K562 (cell line): ENCODE measurements around the gene CAST. TPM values are rescaled to one million over a fixed set of nuclear protein-coding genes. Genes with fewer than 3 reads are reported as not detected.

Experiments
- ATAC-seq: fragments of 200-7000 bp; cut with Tn5 transposase; 3 replicates; pipeline ENCODE4 v1.9.1; 2020; ENCODE audit warnings: moderate library complexity
- BruUV-seq: library from RNA; stranded (reverse); fragments of 400-500 nt; replicated peaks from 2 replicates; lab custom pipeline; 2021; lab: Mats Ljungman, UMichigan
- CTCF ChIA-PET: fragments of 300-600 bp; formaldehyde crosslinking; extraction: SDS; loops from one replicate; lab custom pipeline; 2021; ENCODE audit warnings: low intra/inter-chr PET ratio; lab: Yijun Ruan, JAX
- POLR2A ChIA-PET: fragments of 300-600, 350-650 bp; sonication (Branson Sonifier 250); formaldehyde crosslinking; extraction: SDS; loops from one replicate; lab custom pipeline; 2021; ENCODE audit warnings: antibody characterized with exemption, inconsistent platforms; lab: Yijun Ruan, JAX
- DNase-seq, 4 experiments: peaks; one replicate each; pipeline versions ENCODE4 v3.0.0 to v3.0.0-alpha.2; 2011 to 2018; ENCODE audit warnings: low spot score in 3 of 4, mixed read lengths in 3 of 4; ENCODE audit errors: extremely low read depth in 1 of 4
- FAIRE-seq: peaks from 2 replicates; lab custom pipeline; 2011; peaks lifted over from hg19 to GRCh38; lab: Jason Lieb, UNC
- H2AFZ ChIP-seq: 2 replicates; pipeline ENCODE4 v1.6.0; 2011; ENCODE audit warnings: low read depth, low read length, control low read depth, inconsistent platforms
- H3K27ac ChIP-seq: fragments of 200-600 bp; 3 replicates; pipeline ENCODE4 v1.8.0; 2011; ENCODE audit warnings: low read depth, mild to moderate bottlenecking, control low read depth, inconsistent platforms, low read length, moderate library complexity, mixed read lengths; ENCODE audit errors: extremely low read depth
- H3K27me3 ChIP-seq, 2 experiments: fragments of 300-600 bp in 1 of 2; 2 replicates in 1 of 2; 3 replicates in 1 of 2; pipeline versions ENCODE4 v1.6.0 to v1.8.0; 2011; ENCODE audit warnings: inconsistent platforms in 2 of 2, low read length in 2 of 2, mild to moderate bottlenecking in 1 of 2, mixed read lengths in 1 of 2, moderate library complexity in 1 of 2; ENCODE audit not compliant: control insufficient read depth in 2 of 2, insufficient read depth in 2 of 2
- H3K36me3 ChIP-seq: fragments of 300-600 bp; 3 replicates; pipeline ENCODE4 v1.8.0; 2011; ENCODE audit warnings: mild to moderate bottlenecking, low read length, inconsistent platforms; ENCODE audit not compliant: control insufficient read depth, insufficient read depth
- H3K4me1 ChIP-seq, 2 experiments: fragments of 200-600 bp in 1 of 2; replicated peaks in 1 of 2; 2 replicates in 1 of 2; 3 replicates in 1 of 2; pipeline versions ENCODE4 v1.5.1 to v1.8.0; 2011; ENCODE audit warnings: inconsistent platforms in 2 of 2, low read length in 2 of 2, mild to moderate bottlenecking in 1 of 2, mixed read lengths in 1 of 2, moderate library complexity in 1 of 2; ENCODE audit not compliant: control insufficient read depth in 2 of 2, insufficient read depth in 2 of 2
- H3K4me2 ChIP-seq: 2 replicates; pipeline ENCODE4 v1.6.1; 2011; ENCODE audit warnings: low read length, control low read depth, inconsistent platforms, mixed read lengths; ENCODE audit not compliant: insufficient read depth
- H3K4me3 ChIP-seq: fragments of 200-600 bp; sonication (generic), shearing (Covaris generic); 2 replicates; pipeline ENCODE4 v1.5.1; 2016; ENCODE audit warnings: control low read depth, inconsistent platforms
- H3K79me2 ChIP-seq: fragments of 200-600 bp; 3 replicates; pipeline ENCODE4 v1.8.0; 2011; ENCODE audit warnings: low read length, inconsistent platforms; ENCODE audit not compliant: control insufficient read depth, insufficient read depth
- H3K9ac ChIP-seq, 2 experiments: 2 replicates each; pipeline versions ENCODE4 v1.6.0 to v1.6.1; 2011; ENCODE audit warnings: low read depth in 2 of 2, low read length in 2 of 2, control low read depth in 1 of 2, inconsistent platforms in 1 of 2, mild to moderate bottlenecking in 1 of 2, mixed read lengths in 1 of 2; ENCODE audit not compliant: insufficient read depth in 1 of 2
- H3K9me1 ChIP-seq: one replicate; pipeline ENCODE4 v1.6.0; 2011; ENCODE audit warnings: inconsistent platforms, mild to moderate bottlenecking, low read length, moderate library complexity; ENCODE audit not compliant: control insufficient read depth, insufficient read depth
- H3K9me3 ChIP-seq: replicated peaks from 2 replicates; pipeline ENCODE4 v1.5.1; 2011; ENCODE audit warnings: low read depth, low read length, inconsistent platforms; ENCODE audit not compliant: control insufficient read depth, insufficient read depth
- H4K20me1 ChIP-seq: replicated peaks from 2 replicates; pipeline ENCODE4 v1.6.1; 2011; ENCODE audit warnings: low read length, inconsistent platforms, mixed read lengths; ENCODE audit not compliant: control insufficient read depth, insufficient read depth
- ATF1 ChIP-seq, 2 experiments: fragments of 450-650 bp in 1 of 2; IDR thresholded peaks; 2 replicates each; pipeline ENCODE4 v1.6.1; 2016; ENCODE audit warnings: missing compliant biosample characterization in 1 of 2, missing genetic modification characterization in 1 of 2
- BACH1 ChIP-seq: fragments of 200-800 bp; sonication (Bioruptor generic); IDR thresholded peaks from 2 replicates; pipeline ENCODE4 v1.6.1; 2016; ENCODE audit warnings: missing genetic modification characterization, missing compliant biosample characterization
- FUS ChIP-seq: fragments of 200-400 bp; formaldehyde crosslinking; optimal IDR thresholded peaks from 2 replicates; pipeline ENCODE3; 2017; ENCODE audit warnings: low read depth, low read length
- LEF1 ChIP-seq: fragments of 450-650 bp; IDR thresholded peaks from 2 replicates; pipeline ENCODE4 v1.6.1; 2016; ENCODE audit warnings: mild to moderate bottlenecking
- ZNF175 ChIP-seq: fragments of 200-800 bp; sonication (Bioruptor generic); IDR thresholded peaks from 2 replicates; pipeline ENCODE4 v1.6.1; 2016; ENCODE audit warnings: low read depth, mild to moderate bottlenecking, missing genetic modification characterization, missing compliant biosample characterization
- WGBS: fragments of 100-300 bp; shearing (Covaris generic); methylation state at CpG from one replicate; pipeline ENCODE4 v1.1.6; 2016; ENCODE audit warnings: low coverage, mixed read lengths; ENCODE audit not compliant: insufficient coverage; ENCODE audit errors: missing lambda C conversion rate; 5-methylcytosine and 5-hydroxymethylcytosine counted together
- in situ Hi-C: fragments of 300-500 bp; cut with MboI; formaldehyde crosslinking; loops from 4 replicates; pipeline ENCODE4 v1.15.0; 2018; ENCODE audit warnings: inconsistent platforms, mixed read lengths
- intact Hi-C: fragments of 100-400 bp; cut with micrococcal nuclease; formaldehyde crosslinking; loops from 2 replicates; pipeline ENCODE4 v1.14.2; 2022
- polyA plus RNA-seq, 8 experiments: library from polyadenylated mRNA; depleted of rRNA in 4 of 8; stranded (reverse) in 5 of 8; unstranded in 3 of 8; fragments of >200 nt; fragmentation: Nextera tagmentation in 2 of 8; fragmentation: Illumina TruSeq in 1 of 8; extraction: Ambion mirVana in 2 of 8; extraction: Trizol in 1 of 8; gene quantifications; 2 replicates each; pipeline versions ENCODE4 v1.2.1 to v1.2.3, GENCODE V29; 2011 to 2014; ENCODE audit warnings: inconsistent platforms in 1 of 8, missing spikeins in 1 of 8
- total RNA-seq, 7 experiments: library from RNA; depleted of rRNA in 6 of 7; stranded (reverse); fragments of >200 nt in 6 of 7; fragmentation: Illumina TruSeq in 2 of 7; extraction: Trizol in 2 of 7; gene quantifications; 2 replicates each; pipeline versions ENCODE4 v1.2.1 to v1.2.3, GENCODE V29; 2011 to 2021; ENCODE audit warnings: low replicate concordance in 1 of 7
- TF ChIP-seq, protein P1 (sequence below): fragments of 250-450 bp; sonication (Bioruptor Pico); IDR thresholded peaks from 2 replicates; pipeline ENCODE4 v1.8.0; 2021; ENCODE audit warnings: moderate library complexity, mild to moderate bottlenecking, inconsistent platforms
- TF ChIP-seq, protein P2 (sequence below): conservative IDR thresholded peaks from 2 replicates; pipeline ENCODE4 v1.6.1; 2011; ENCODE audit warnings: low read depth, mild to moderate bottlenecking, low read length; ENCODE audit not compliant: control insufficient read depth
- TF ChIP-seq, protein P3 (sequence below): fragments of 150-350 bp; conservative IDR thresholded peaks from 2 replicates; pipeline ENCODE4 v1.6.1; 2014; ENCODE audit warnings: low read length

CAST gene
- total and polyA plus RNA-seq, 9 of the 15 experiments (the other 6 are each of a cell fraction or from before 2014, with no cell fraction given): 55.5 to 136 (median 86.1) TPM

DNA sequence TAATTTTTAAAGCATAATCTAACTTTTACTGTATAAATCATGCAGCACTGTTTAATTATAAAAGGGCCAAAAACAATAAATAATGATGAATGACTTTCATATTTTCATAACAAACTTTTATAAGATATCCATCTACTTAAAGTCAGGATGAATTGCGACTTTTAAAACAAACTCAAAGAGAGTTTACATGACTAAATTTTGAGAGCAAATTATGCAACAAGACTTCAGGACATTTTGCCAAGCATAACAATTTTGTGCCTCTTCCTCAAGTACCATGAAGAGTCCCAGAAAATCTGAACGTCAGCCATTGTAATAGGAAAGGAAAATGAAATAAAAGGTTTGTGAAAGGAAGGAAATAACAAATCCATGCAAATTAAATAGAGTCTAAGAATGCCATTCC, 121.2 kb downstream of the CAST start:
- Histone ChIP-seq H3K9me3 (no peaks in the 10 kb centered on the region), H3K4me2 (no peak overlapping the region), H3K4me1 (no peaks in the 10 kb centered on the region), H3K27ac (no peak overlapping the region)
- no peak for FAIRE-seq
- TF ChIP-seq, protein P1, sequence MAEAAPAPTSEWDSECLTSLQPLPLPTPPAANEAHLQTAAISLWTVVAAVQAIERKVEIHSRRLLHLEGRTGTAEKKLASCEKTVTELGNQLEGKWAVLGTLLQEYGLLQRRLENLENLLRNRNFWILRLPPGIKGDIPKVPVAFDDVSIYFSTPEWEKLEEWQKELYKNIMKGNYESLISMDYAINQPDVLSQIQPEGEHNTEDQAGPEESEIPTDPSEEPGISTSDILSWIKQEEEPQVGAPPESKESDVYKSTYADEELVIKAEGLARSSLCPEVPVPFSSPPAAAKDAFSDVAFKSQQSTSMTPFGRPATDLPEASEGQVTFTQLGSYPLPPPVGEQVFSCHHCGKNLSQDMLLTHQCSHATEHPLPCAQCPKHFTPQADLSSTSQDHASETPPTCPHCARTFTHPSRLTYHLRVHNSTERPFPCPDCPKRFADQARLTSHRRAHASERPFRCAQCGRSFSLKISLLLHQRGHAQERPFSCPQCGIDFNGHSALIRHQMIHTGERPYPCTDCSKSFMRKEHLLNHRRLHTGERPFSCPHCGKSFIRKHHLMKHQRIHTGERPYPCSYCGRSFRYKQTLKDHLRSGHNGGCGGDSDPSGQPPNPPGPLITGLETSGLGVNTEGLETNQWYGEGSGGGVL: no peak
- no peak for TF ChIP-seq BACH1
- TF ChIP-seq LEF1: no peak
- no peak for TF ChIP-seq ATF1 (CRISPR knock-in tag; IDR thresholded peaks at IDR 0.05)
- TF ChIP-seq ATF1 (tag; IDR thresholded peaks at IDR 0.05): no peak
- TF ChIP-seq ZNF175 (CRISPR knock-in tag): no peak
- TF ChIP-seq, protein P2, sequence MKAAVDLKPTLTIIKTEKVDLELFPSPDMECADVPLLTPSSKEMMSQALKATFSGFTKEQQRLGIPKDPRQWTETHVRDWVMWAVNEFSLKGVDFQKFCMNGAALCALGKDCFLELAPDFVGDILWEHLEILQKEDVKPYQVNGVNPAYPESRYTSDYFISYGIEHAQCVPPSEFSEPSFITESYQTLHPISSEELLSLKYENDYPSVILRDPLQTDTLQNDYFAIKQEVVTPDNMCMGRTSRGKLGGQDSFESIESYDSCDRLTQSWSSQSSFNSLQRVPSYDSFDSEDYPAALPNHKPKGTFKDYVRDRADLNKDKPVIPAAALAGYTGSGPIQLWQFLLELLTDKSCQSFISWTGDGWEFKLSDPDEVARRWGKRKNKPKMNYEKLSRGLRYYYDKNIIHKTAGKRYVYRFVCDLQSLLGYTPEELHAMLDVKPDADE: no peak
- TF ChIP-seq, protein P3, sequence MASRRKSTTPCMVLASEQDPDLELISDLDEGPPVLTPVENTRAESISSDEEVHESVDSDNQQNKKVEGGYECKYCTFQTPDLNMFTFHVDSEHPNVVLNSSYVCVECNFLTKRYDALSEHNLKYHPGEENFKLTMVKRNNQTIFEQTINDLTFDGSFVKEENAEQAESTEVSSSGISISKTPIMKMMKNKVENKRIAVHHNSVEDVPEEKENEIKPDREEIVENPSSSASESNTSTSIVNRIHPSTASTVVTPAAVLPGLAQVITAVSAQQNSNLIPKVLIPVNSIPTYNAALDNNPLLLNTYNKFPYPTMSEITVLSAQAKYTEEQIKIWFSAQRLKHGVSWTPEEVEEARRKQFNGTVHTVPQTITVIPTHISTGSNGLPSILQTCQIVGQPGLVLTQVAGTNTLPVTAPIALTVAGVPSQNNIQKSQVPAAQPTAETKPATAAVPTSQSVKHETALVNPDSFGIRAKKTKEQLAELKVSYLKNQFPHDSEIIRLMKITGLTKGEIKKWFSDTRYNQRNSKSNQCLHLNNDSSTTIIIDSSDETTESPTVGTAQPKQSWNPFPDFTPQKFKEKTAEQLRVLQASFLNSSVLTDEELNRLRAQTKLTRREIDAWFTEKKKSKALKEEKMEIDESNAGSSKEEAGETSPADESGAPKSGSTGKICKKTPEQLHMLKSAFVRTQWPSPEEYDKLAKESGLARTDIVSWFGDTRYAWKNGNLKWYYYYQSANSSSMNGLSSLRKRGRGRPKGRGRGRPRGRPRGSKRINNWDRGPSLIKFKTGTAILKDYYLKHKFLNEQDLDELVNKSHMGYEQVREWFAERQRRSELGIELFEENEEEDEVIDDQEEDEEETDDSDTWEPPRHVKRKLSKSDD: no peak
- no peak for TF ChIP-seq FUS
- TF ChIP-seq, all 486 proteins: peak for 0
- intact Hi-C loops (no loop called here), in situ Hi-C loops (no loop called here)
- no peaks in the 10 kb centered on the region for H4K20me1 ChIP-seq
- H3K9me1 ChIP-seq: no peaks in the 10 kb centered on the region
- ATAC-seq: no peak
- no peaks in the 10 kb centered on the region for H3K27me3 ChIP-seq
- DNase-seq: no peak
- no peak overlapping the region for H3K9ac ChIP-seq
- peaks cover 42% of the 10 kb centered on the region for H3K36me3 ChIP-seq
- H3K79me2 ChIP-seq: no peaks in the 10 kb centered on the region
- BruUV-seq: no TSS peak
- no peak overlapping the region for H2AFZ ChIP-seq
- CTCF ChIA-PET: no interaction called here
- H3K4me3 ChIP-seq: no peak overlapping the region
- 72% methylated on average over 2 of the region's 2 CpGs for WGBS
- POLR2A ChIA-PET: interaction anchor here (0.6 kb wide), 1 partner anchor 22 kb away, joined by 3 read pairs; no protein-coding TSS in a partner anchor
